PC-9 (cell line): ENCODE measurements around the gene PTPRG.

Experiments used
- EZH2 ChIP-seq: fragments of 200-600 bp; sonication (generic); IDR thresholded peaks from 2 replicates; pipeline ENCODE4 v1.8.0; 2017; ENCODE audit warnings: antibody characterized with exemption, low read depth
- TF ChIP-seq, protein P1 (sequence below): fragments of 200-600 bp; sonication (generic); conservative IDR thresholded peaks from 2 replicates; pipeline ENCODE4 v1.6.1; 2017; ENCODE audit warnings: mixed run types, antibody characterized with exemption, mild to moderate bottlenecking, moderate library complexity

DNA sequence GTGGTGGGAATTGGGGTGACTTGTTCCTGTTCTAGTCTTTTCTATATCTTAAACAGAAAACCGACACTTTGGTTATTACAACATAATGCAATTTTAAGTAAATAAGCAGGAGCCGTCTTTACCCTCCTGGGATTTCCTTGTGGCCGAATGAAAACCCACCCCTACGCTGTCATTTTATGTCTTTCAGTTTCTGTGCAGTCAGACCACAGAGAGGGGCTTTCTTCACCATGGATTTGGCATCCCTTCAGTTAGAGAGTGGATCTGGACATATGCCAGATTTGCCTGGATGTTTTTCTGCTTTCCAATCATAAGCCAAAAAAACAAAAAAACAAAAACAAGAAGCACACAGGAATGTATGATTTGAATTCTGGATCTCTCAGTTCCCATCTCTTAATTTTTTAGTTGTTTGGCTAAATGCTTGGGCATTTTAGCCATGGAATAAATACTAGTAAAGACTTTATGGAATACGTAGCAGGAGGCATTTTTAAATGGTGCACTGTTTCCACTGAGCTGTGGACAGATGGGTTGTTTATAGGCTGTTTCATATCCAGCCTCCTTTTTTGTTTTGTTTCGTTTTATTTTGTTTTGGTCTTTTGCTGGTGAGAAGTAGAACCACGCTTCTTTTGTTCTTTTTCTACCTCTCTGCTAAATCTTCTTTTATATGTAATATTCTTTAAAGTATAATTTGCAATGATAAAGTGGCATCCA is 539.1 kb downstream of the PTPRG start:
- TF ChIP-seq, protein P1, sequence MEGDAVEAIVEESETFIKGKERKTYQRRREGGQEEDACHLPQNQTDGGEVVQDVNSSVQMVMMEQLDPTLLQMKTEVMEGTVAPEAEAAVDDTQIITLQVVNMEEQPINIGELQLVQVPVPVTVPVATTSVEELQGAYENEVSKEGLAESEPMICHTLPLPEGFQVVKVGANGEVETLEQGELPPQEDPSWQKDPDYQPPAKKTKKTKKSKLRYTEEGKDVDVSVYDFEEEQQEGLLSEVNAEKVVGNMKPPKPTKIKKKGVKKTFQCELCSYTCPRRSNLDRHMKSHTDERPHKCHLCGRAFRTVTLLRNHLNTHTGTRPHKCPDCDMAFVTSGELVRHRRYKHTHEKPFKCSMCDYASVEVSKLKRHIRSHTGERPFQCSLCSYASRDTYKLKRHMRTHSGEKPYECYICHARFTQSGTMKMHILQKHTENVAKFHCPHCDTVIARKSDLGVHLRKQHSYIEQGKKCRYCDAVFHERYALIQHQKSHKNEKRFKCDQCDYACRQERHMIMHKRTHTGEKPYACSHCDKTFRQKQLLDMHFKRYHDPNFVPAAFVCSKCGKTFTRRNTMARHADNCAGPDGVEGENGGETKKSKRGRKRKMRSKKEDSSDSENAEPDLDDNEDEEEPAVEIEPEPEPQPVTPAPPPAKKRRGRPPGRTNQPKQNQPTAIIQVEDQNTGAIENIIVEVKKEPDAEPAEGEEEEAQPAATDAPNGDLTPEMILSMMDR = no peak
- TF ChIP-seq EZH2 = no peak
